ENCODE results near the gene RBBP8NL. TPM values are rescaled to one million over a fixed set of nuclear protein-coding genes. Genes with fewer than 3 reads are reported as not detected.

RBBP8NL gene
- polyA plus RNA-seq, 2 of the 4 experiments (the other 2 are of a cell fraction) = not detected

DNA sequence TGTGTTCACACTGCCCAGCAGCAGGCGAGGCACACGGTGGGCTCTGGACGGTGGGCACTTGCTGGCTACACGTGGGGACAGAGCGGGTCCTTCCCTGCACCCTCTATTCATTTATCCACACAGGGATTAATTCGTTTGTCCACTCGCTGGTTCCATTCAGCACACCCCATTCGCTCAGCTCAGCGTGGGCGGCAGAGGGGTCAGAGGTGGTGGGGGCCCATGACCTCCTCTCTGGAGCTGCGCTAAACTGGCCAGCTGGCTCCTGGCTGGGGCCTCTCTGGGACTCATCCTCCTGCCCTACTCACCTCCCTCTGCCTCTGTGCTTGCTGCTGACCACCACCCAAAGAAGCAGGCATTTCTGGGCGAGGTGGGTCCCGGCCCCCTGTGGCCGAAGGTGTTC, 21.4 kb upstream of the RBBP8NL start:
- Histone ChIP-seq H3K4me3 (no peak overlapping the region), H3K9me3 (no peaks in the 10 kb centered on the region), H3K4me1 (no peaks in the 10 kb centered on the region), H3K4me2 (no peak overlapping the region), H3K27ac (no peak overlapping the region)
- ATAC-seq = no peak
- TF ChIP-seq EP300 (IDR thresholded peaks at IDR 0.05) (no peak), RARB (CRISPR knock-in tag; IDR thresholded peaks at IDR 0.05) (no peak), NFE2L2 (conservative IDR thresholded peaks at IDR 0.05; ENCODE audit: low read length) (no peak), CHD2 (IDR thresholded peaks at IDR 0.05; ENCODE audit: low read length, partially characterized antibody) (no peak), POLR2A (IDR thresholded peaks at IDR 0.05; ENCODE audit: low read length) (no peak), ZSCAN20 (CRISPR knock-in tag; IDR thresholded peaks at IDR 0.05) (no peak), RCOR1 (IDR thresholded peaks at IDR 0.05; ENCODE audit: low read depth, low read length) (no peak), TFCP2L1 (CRISPR knock-in tag; IDR thresholded peaks at IDR 0.05) (no peak), CBX2 (IDR thresholded peaks at IDR 0.05; ENCODE audit: borderline replicate concordance, low read depth) (no peak)
- TF ChIP-seq, protein P1, sequence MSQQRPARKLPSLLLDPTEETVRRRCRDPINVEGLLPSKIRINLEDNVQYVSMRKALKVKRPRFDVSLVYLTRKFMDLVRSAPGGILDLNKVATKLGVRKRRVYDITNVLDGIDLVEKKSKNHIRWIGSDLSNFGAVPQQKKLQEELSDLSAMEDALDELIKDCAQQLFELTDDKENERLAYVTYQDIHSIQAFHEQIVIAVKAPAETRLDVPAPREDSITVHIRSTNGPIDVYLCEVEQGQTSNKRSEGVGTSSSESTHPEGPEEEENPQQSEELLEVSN (IDR thresholded peaks at IDR 0.05; ENCODE audit: borderline replicate concordance, low read depth) = no peak
- no peak for FAIRE-seq
- 72% methylated on average over 14 of the region's 14 CpGs for WGBS (ENCODE audit: missing lambda C conversion rate)
- DNase-seq (ENCODE audit: low read depth in 1 of 2, low spot score in 1 of 2) = no peak
- ChIA-PET POLR2A (no interaction called here), CTCF (interaction anchor here (1.4 to 2.5 kb wide), 5 partner anchors 10 to 168 kb away, joined by 4 to 9 read pairs (median 5); no protein-coding TSS in a partner anchor)

DNA sequence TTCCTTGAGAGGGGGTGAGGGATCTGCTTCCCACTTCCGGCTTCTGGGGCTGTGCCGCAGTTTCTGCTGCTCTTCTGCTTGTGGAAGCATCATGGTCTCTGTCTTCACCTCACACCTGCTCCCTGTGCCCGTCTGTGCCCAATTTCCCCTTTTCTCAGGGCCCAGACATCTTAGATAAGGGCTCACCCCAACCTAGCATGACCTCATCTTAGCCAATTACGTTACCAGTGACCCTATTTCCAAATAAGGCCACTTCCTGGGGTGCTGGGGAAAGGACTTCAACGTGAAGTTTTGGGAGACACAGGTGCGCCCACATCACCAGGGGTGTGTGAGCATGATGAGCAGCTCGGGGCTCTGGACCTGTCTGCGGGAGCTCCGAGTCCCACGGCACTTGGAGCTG, 20.7 kb upstream of the RBBP8NL start:
- WGBS (ENCODE audit: missing lambda C conversion rate) = 33% methylated on average over 10 of the region's 10 CpGs
- Histone ChIP-seq H3K27ac (no peak overlapping the region), H3K4me3 (no peak overlapping the region), H3K4me1 (no peaks in the 10 kb centered on the region), H3K4me2 (no peak overlapping the region), H3K9me3 (no peaks in the 10 kb centered on the region)
- FAIRE-seq = no peak
- ChIA-PET CTCF (interaction anchor here (1.2 to 2.5 kb wide), 4 partner anchors 10 to 169 kb away, joined by 3 to 9 read pairs (median 4); no protein-coding TSS in a partner anchor), POLR2A (no interaction called here)
- DNase-seq (ENCODE audit: low read depth in 1 of 2, low spot score in 1 of 2) = no peak
- TF ChIP-seq, protein P2, sequence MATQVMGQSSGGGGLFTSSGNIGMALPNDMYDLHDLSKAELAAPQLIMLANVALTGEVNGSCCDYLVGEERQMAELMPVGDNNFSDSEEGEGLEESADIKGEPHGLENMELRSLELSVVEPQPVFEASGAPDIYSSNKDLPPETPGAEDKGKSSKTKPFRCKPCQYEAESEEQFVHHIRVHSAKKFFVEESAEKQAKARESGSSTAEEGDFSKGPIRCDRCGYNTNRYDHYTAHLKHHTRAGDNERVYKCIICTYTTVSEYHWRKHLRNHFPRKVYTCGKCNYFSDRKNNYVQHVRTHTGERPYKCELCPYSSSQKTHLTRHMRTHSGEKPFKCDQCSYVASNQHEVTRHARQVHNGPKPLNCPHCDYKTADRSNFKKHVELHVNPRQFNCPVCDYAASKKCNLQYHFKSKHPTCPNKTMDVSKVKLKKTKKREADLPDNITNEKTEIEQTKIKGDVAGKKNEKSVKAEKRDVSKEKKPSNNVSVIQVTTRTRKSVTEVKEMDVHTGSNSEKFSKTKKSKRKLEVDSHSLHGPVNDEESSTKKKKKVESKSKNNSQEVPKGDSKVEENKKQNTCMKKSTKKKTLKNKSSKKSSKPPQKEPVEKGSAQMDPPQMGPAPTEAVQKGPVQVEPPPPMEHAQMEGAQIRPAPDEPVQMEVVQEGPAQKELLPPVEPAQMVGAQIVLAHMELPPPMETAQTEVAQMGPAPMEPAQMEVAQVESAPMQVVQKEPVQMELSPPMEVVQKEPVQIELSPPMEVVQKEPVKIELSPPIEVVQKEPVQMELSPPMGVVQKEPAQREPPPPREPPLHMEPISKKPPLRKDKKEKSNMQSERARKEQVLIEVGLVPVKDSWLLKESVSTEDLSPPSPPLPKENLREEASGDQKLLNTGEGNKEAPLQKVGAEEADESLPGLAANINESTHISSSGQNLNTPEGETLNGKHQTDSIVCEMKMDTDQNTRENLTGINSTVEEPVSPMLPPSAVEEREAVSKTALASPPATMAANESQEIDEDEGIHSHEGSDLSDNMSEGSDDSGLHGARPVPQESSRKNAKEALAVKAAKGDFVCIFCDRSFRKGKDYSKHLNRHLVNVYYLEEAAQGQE (IDR thresholded peaks at IDR 0.05) = no peak
- TF ChIP-seq CEBPB (IDR thresholded peaks at IDR 0.05) (no peak), NR3C1 (IDR thresholded peaks at IDR 0.05) (no peak), ZNF302 (CRISPR knock-in tag; IDR thresholded peaks at IDR 0.05) (no peak), CHD4 (IDR thresholded peaks at IDR 0.05; ENCODE audit: borderline replicate concordance) (no peak), HOXA7 (CRISPR knock-in tag; IDR thresholded peaks at IDR 0.05) (no peak), JUNB (IDR thresholded peaks at IDR 0.05) (no peak), TP53 (CRISPR knock-in tag; IDR thresholded peaks at IDR 0.05) (no peak), BHLHE40 (IDR thresholded peaks at IDR 0.05; ENCODE audit: low read depth, low read length) (no peak), RAD21 (conservative IDR thresholded peaks at IDR 0.05 in 1 of 2, IDR thresholded peaks at IDR 0.05 in 1 of 2) (no peak), EP300 (IDR thresholded peaks at IDR 0.05) (no peak)
- TF ChIP-seq, protein P3, sequence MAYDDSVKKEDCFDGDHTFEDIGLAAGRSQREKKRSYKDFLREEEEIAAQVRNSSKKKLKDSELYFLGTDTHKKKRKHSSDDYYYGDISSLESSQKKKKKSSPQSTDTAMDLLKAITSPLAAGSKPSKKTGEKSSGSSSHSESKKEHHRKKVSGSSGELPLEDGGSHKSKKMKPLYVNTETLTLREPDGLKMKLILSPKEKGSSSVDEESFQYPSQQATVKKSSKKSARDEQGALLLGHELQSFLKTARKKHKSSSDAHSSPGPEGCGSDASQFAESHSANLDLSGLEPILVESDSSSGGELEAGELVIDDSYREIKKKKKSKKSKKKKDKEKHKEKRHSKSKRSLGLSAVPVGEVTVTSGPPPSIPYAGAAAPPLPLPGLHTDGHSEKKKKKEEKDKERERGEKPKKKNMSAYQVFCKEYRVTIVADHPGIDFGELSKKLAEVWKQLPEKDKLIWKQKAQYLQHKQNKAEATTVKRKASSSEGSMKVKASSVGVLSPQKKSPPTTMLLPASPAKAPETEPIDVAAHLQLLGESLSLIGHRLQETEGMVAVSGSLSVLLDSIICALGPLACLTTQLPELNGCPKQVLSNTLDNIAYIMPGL (CRISPR knock-in tag; IDR thresholded peaks at IDR 0.05; ENCODE audit: borderline replicate concordance) = no peak
- TF ChIP-seq, protein P4, sequence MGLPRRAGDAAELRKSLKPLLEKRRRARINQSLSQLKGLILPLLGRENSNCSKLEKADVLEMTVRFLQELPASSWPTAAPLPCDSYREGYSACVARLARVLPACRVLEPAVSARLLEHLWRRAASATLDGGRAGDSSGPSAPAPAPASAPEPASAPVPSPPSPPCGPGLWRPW (IDR thresholded peaks at IDR 0.05) = no peak
- TF ChIP-seq, protein P5, sequence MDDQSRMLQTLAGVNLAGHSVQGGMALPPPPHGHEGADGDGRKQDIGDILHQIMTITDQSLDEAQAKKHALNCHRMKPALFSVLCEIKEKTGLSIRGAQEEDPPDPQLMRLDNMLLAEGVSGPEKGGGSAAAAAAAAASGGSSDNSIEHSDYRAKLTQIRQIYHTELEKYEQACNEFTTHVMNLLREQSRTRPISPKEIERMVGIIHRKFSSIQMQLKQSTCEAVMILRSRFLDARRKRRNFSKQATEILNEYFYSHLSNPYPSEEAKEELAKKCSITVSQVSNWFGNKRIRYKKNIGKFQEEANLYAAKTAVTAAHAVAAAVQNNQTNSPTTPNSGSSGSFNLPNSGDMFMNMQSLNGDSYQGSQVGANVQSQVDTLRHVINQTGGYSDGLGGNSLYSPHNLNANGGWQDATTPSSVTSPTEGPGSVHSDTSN (IDR thresholded peaks at IDR 0.05) = no peak
- ATAC-seq = no peak
